Spleen (tissue), 7 donors: Measurements from ENCODE around the gene SIRPA.

Source experiments
- CTCF ChIP-seq, 11 experiments: fragments of 200-600 bp in 7 of 11; fragments of 450-650 bp in 4 of 11; sonication (generic) in 4 of 11; IDR thresholded peaks in 8 of 11; conservative IDR thresholded peaks in 3 of 11; 1 replicate in 7 of 11; 2 replicates in 4 of 11; pipeline versions ENCODE4 v1.4.0 to v1.8.0; 2016 to 2021; ENCODE audit warnings: antibody characterized with exemption in 11 of 11, inconsistent platforms in 4 of 11, mild to moderate bottlenecking in 1 of 11
- POLR2AphosphoS5 ChIP-seq, 3 donors: sonication (generic); formaldehyde crosslinking; IDR thresholded peaks; one replicate each; pipeline ENCODE4 v1.5.1; 2017; ENCODE audit warnings: antibody characterized with exemption in 3 of 3
- donor health status: DM: no; HTN: no; CAD: no; lungs with moderate emphysema.
- donor health status: DM: no; HTN: no; CAD: no.
- donor health status: DM: no; HTN: no; CAD: no.

DNA sequence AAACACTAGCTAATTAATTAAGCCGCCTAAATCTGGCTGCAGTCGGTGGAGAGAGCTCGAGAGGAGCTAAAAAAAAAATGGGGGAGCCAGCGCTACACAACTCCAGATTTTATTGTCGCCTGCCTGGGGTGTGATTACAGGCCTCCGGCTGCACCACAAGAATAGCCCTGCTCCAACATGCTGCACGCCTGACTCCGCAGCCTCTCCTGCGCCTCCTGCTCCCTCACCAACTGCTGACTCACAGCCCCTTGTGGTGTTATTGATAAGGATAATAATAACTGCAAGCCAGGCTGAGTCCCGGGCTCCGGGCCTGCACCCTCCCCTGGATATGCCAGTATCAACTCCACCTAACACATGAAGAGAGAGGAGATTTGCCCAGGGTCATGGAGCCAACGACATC, 16.8 kb downstream of the SIRPA start:
- TF ChIP-seq CTCF (IDR thresholded peaks at IDR 0.05 in 8 of 11, conservative IDR thresholded peaks at IDR 0.05 in 3 of 11): no peak
- peak in 1 of 3 donors; percentile 1 for TF ChIP-seq POLR2AphosphoS5 (IDR thresholded peaks at IDR 0.05)
